Smooth muscle cell of the brain vasculature (primary cell): Measurements from ENCODE around the gene YOD1.
A peak's percentile ranks its signal among the peaks of the same experiment; 100 is the strongest.

Experiments
- DNase-seq: peaks from one replicate; pipeline ENCODE4 v3.0.0-alpha.2; 2012; ENCODE audit warnings: low read depth, low spot score

The YOD1 gene

GRCh38 chr1:207073906-207074820 is 23.2 kb upstream of the YOD1 start:
- no peak for DNase-seq

GRCh38 chr1:207072233-207072632 is 21.2 kb upstream of the YOD1 start:
- DNase-seq: no peak

GRCh38 chr1:207071426-207071825 is 20.4 kb upstream of the YOD1 start:
- DNase-seq: no peak

GRCh38 chr1:207070811-207071210 is 19.8 kb upstream of the YOD1 start:
- no peak for DNase-seq

- DNase-seq: no peak
Measured at GRCh38 chr1:207069858-207070506, 19.0 kb upstream of the YOD1 start.

- no peak for DNase-seq
Measured at GRCh38 chr1:207069061-207069460, 18.1 kb upstream of the YOD1 start.

GRCh38 chr1:207067665-207068064 is 16.7 kb upstream of the YOD1 start:
- DNase-seq: no peak

- no peak for DNase-seq
Measured at GRCh38 chr1:207067185-207067584, 16.2 kb upstream of the YOD1 start.

- DNase-seq: no peak
Measured at GRCh38 chr1:207064561-207064960, 13.6 kb upstream of the YOD1 start.

- no peak for DNase-seq
Measured at GRCh38 chr1:207063014-207063413, 12.0 kb upstream of the YOD1 start.

GRCh38 chr1:207062058-207062457 is 11.1 kb upstream of the YOD1 start:
- no peak for DNase-seq

GRCh38 chr1:207060596-207060995 is 9.6 kb upstream of the YOD1 start:
- no peak for DNase-seq

- DNase-seq: no peak
Measured at GRCh38 chr1:207059881-207060280, 8.9 kb upstream of the YOD1 start.

- DNase-seq: no peak
Measured at GRCh38 chr1:207058878-207059867, 8.2 kb upstream of the YOD1 start.

GRCh38 chr1:207058252-207058651 is 7.2 kb upstream of the YOD1 start:
- no peak for DNase-seq

GRCh38 chr1:207056673-207057072 is 5.7 kb upstream of the YOD1 start:
- DNase-seq: no peak

GRCh38 chr1:207055386-207056001 is 4.5 kb upstream of the YOD1 start:
- no peak for DNase-seq

- DNase-seq: no peak
Measured at GRCh38 chr1:207054491-207054890, 3.5 kb upstream of the YOD1 start.

GRCh38 chr1:207052911-207053769 is 2.1 kb upstream of the YOD1 start, which contains the start of gene PFKFB2:
PFKFB2 (plus strand) TSS chr1:207053275; CDS start chr1:207054718, 1,443 bp downstream.
- DNase-seq: peak; percentile 77

GRCh38 chr1:207050480-207051190 is 373 bp downstream of the YOD1 start:
- peak; percentile 74 for DNase-seq
